Peyer's patch (tissue), 4 donors: ENCODE data around the gene CHST11. TPM values are rescaled to one million over a fixed set of nuclear protein-coding genes. Genes with fewer than 3 reads are reported as not detected.

Source experiments
- DNase-seq, 3 donors: peaks; one replicate each; pipeline ENCODE4 v3.0.0-alpha.2; 2017 to 2019
- H3K27ac ChIP-seq, 4 donors: fragments of 200-600 bp; sonication (generic); one replicate each; pipeline ENCODE4 v1.5.1; 2016 to 2019
- H3K27me3 ChIP-seq, 2 donors: fragments of 200-600 bp; sonication (generic); one replicate each; pipeline ENCODE4 v1.5.1; 2019
- H3K36me3 ChIP-seq, 3 donors: fragments of 200-600 bp; sonication (generic); one replicate each; pipeline ENCODE4 v1.5.1; 2016 to 2019
- H3K4me1 ChIP-seq, 4 donors: fragments of 200-600 bp; sonication (generic); one replicate each; pipeline ENCODE4 v1.5.1; 2016 to 2019
- H3K4me3 ChIP-seq, 4 donors: fragments of 200-600 bp; sonication (generic); 1 replicate in 3 of 4; 2 replicates in 1 of 4; pipeline ENCODE4 v1.5.1; 2016 to 2019; ENCODE audit warnings: mild to moderate bottlenecking in 1 of 4
- H3K9me3 ChIP-seq, 4 donors: fragments of 200-600 bp; sonication (generic); one replicate each; pipeline ENCODE4 v1.5.1; 2016 to 2019; ENCODE audit warnings: mild to moderate bottlenecking in 1 of 4
- CTCF ChIP-seq, 6 experiments: fragments of 450-650 bp in 4 of 6; fragments of 200-600 bp in 2 of 6; sonication (generic) in 1 of 6; IDR thresholded peaks; one replicate each; pipeline ENCODE4 v1.5.1; 2017 to 2019; ENCODE audit warnings: antibody characterized with exemption in 6 of 6, mild to moderate bottlenecking in 3 of 6, moderate library complexity in 1 of 6
- POLR2A ChIP-seq, 2 donors: fragments of 450-650 bp; IDR thresholded peaks; one replicate each; pipeline ENCODE4 v1.5.1; 2017; ENCODE audit warnings: antibody characterized with exemption in 2 of 2, mild to moderate bottlenecking in 2 of 2, moderate library complexity in 2 of 2
- total RNA-seq, 4 donors: library from RNA; depleted of rRNA; stranded (reverse); fragments of >200 nt; gene quantifications; one replicate each; pipeline ENCODE4 v1.1.0, GENCODE V29; 2016

The CHST11 gene
- total RNA-seq, 4 donors from 2014 or later = 9.9 to 119 (median 15.6) TPM

- Histone ChIP-seq H3K27me3 (no peaks in the 10 kb centered on the region), H3K9me3 (no peaks in the 10 kb centered on the region), H3K36me3 (no peaks in the 10 kb centered on the region), H3K4me3 (no peak overlapping the region), H3K4me1 (peaks cover 0 to 4% (median 0%) of the 10 kb centered on the region in 4 donors), H3K27ac (no peak overlapping the region)
- TF ChIP-seq POLR2A (IDR thresholded peaks at IDR 0.05) (no peak), CTCF (IDR thresholded peaks at IDR 0.05) (no peak)
- no peak for DNase-seq
Observed at GRCh38 chr12:104411826-104412641, 44.7 kb upstream of the CHST11 start.

GRCh38 chr12:104412681-104413080, 44.1 kb upstream of the CHST11 start:
- Histone ChIP-seq H3K9me3 (no peaks in the 10 kb centered on the region), H3K27me3 (no peaks in the 10 kb centered on the region), H3K4me1 (peaks cover 0 to 4% (median 0%) of the 10 kb centered on the region in 4 donors), H3K36me3 (no peaks in the 10 kb centered on the region), H3K4me3 (no peak overlapping the region), H3K27ac (no peak overlapping the region)
- TF ChIP-seq CTCF (IDR thresholded peaks at IDR 0.05) (no peak), POLR2A (IDR thresholded peaks at IDR 0.05) (no peak)
- no peak for DNase-seq

- Histone ChIP-seq H3K4me1 (no peaks in the 10 kb centered on the region), H3K36me3 (no peaks in the 10 kb centered on the region), H3K27me3 (no peaks in the 10 kb centered on the region), H3K27ac (no peak overlapping the region), H3K9me3 (no peaks in the 10 kb centered on the region), H3K4me3 (no peak overlapping the region)
- TF ChIP-seq CTCF (IDR thresholded peaks at IDR 0.05) (no peak), POLR2A (IDR thresholded peaks at IDR 0.05) (no peak)
- no peak for DNase-seq
Observed at GRCh38 chr12:104413330-104413729, 43.4 kb upstream of the CHST11 start.

GRCh38 chr12:104414581-104415341, 42.0 kb upstream of the CHST11 start:
- Histone ChIP-seq H3K4me1 (no peaks in the 10 kb centered on the region), H3K4me3 (no peak overlapping the region), H3K36me3 (no peaks in the 10 kb centered on the region), H3K27me3 (no peaks in the 10 kb centered on the region), H3K27ac (no peak overlapping the region), H3K9me3 (no peaks in the 10 kb centered on the region)
- no peak for DNase-seq
- TF ChIP-seq CTCF (IDR thresholded peaks at IDR 0.05) (no peak), POLR2A (IDR thresholded peaks at IDR 0.05) (no peak)

- Histone ChIP-seq H3K4me1 (no peaks in the 10 kb centered on the region), H3K4me3 (no peak overlapping the region), H3K27me3 (no peaks in the 10 kb centered on the region), H3K9me3 (no peaks in the 10 kb centered on the region), H3K36me3 (no peaks in the 10 kb centered on the region), H3K27ac (no peak overlapping the region)
- TF ChIP-seq CTCF (IDR thresholded peaks at IDR 0.05) (no peak), POLR2A (IDR thresholded peaks at IDR 0.05) (no peak)
- DNase-seq = no peak
Observed at GRCh38 chr12:104415342-104415980, 41.3 kb upstream of the CHST11 start.
